AG04450 (cell line): Measurements from ENCODE around the gene HMG20A. TPM values are rescaled to one million over a fixed set of nuclear protein-coding genes. Genes with fewer than 3 reads are reported as not detected.
"Not testable (repeated sequence)": the region's sequence is repeated elsewhere in the genome, so short reads cannot be mapped to it uniquely, and the experiment has no call there.

ENCODE experiments used
- CTCF ChIA-PET: fragments of 300-600, 350-600 bp; formaldehyde crosslinking; extraction: SDS; loops from one replicate; lab custom pipeline; 2022; ENCODE audit warnings: antibody characterized with exemption, inconsistent platforms; lab: Charles Lee
- POLR2A ChIA-PET: fragments of 350-600 bp; formaldehyde crosslinking; extraction: SDS; loops from one replicate; lab custom pipeline; 2021; ENCODE audit warnings: antibody characterized with exemption, inconsistent platforms; lab: Yijun Ruan, JAX
- DNase-seq: peaks from one replicate; pipeline ENCODE4 v3.0.0-alpha.2; 2011; ENCODE audit warnings: low read depth, low spot score
- H3K27ac ChIP-seq: one replicate; pipeline ENCODE4 v1.5.1; 2012; ENCODE audit warnings: low read depth, low read length, control low read depth
- H3K27me3 ChIP-seq: one replicate; pipeline ENCODE4 v1.6.0; 2012; ENCODE audit warnings: low read length; ENCODE audit not compliant: control insufficient read depth, insufficient read depth
- H3K4me3 ChIP-seq: 2 replicates; pipeline ENCODE4 v1.5.1; 2011; ENCODE audit warnings: mild to moderate bottlenecking, low read depth, low read length, control low read depth
- H3K9me3 ChIP-seq: 2 replicates; pipeline ENCODE4 v1.5.1; 2012; ENCODE audit warnings: low read length; ENCODE audit not compliant: control insufficient read depth, insufficient read depth
- CTCF ChIP-seq: IDR thresholded peaks from 2 replicates; pipeline ENCODE4 v1.5.1; 2011; ENCODE audit warnings: low read depth, low read length, control low read depth, inconsistent platforms
- polyA plus RNA-seq: library from polyadenylated mRNA; depleted of rRNA; stranded (reverse); fragments of >200 nt; gene quantifications from 2 replicates; pipeline ENCODE4 v1.2.3, GENCODE V29; 2011

HMG20A gene
- polyA plus RNA-seq, 1 experiment, result 62.5 TPM

GRCh38 chr15:77406846-77407245 is 13.8 kb upstream of the HMG20A start:
- DNase-seq, result no peak
- Histone ChIP-seq H3K27me3 (no peaks in the 10 kb centered on the region), H3K4me3 (no peak overlapping the region), H3K27ac (no peak overlapping the region), H3K9me3 (no peaks in the 10 kb centered on the region)
- ChIA-PET CTCF (no interaction called here), POLR2A (no interaction called here)
- TF ChIP-seq CTCF, result no peak

- H3K27ac ChIP-seq, result no peak overlapping the region
- POLR2A ChIA-PET, result interaction anchor here (0.7 kb wide), 1 partner anchor 301 kb away, joined by 3 read pairs; no protein-coding TSS in a partner anchor
- no peak for DNase-seq
- TF ChIP-seq CTCF, result no peak
- CTCF ChIA-PET, result interaction anchor here (0.6 kb wide), 1 partner anchor 165 kb away, joined by 3 read pairs; no protein-coding TSS in a partner anchor
- H3K9me3 ChIP-seq, result no peaks in the 10 kb centered on the region
- no peaks in the 10 kb centered on the region for H3K27me3 ChIP-seq
- H3K4me3 ChIP-seq, result no peak overlapping the region
Measured at GRCh38 chr15:77409259-77410156, 11.2 kb upstream of the HMG20A start.

GRCh38 chr15:77410157-77410500 is 10.6 kb upstream of the HMG20A start:
- DNase-seq, H3K27me3 ChIP-seq, H3K4me3 ChIP-seq, H3K27ac ChIP-seq, CTCF ChIA-PET, H3K9me3 ChIP-seq: not testable (repeated sequence)
- POLR2A ChIA-PET, result interaction anchor here (0.7 kb wide), 1 partner anchor 301 kb away, joined by 3 read pairs; no protein-coding TSS in a partner anchor

- no peak overlapping the region for H3K4me3 ChIP-seq
- CTCF ChIA-PET, result no interaction called here
Measured at GRCh38 chr15:77410701-77411618, 9.7 kb upstream of the HMG20A start.

More at GRCh38 chr15:77410701-77411618, 9.7 kb upstream of the HMG20A start:
- POLR2A ChIA-PET, result interaction anchor here (0.6 kb wide), 1 partner anchor 10 kb away, joined by 3 read pairs; the partner anchor contains the start of gene HMG20A
- no peak for DNase-seq
- TF ChIP-seq CTCF, result no peak
- Histone ChIP-seq H3K27me3 (no peaks in the 10 kb centered on the region), H3K9me3 (no peaks in the 10 kb centered on the region), H3K27ac (no peak overlapping the region)
